Measurements from ENCODE around the gene CHGA.

DNA sequence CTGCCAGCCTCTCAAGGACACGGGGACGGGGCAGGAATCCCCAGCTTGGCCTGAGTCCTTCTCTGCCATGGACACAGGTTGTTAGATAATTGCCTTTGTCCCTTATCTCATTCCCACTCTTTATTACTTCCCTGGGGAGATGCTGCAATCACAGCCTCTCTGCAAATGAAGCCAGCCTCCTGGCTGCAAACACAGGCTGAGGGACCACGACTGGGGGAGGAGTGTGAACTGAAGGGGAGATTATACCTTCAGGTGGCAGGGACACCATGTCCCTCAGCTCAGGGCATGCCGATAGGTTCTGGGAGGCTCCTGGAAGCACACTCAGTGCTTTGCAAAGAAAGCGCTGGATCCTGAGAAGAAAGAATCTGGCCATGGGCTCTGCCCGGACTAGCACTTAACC is 16.1 kb upstream of the CHGA start:
- TF ChIP-seq, protein P1, sequence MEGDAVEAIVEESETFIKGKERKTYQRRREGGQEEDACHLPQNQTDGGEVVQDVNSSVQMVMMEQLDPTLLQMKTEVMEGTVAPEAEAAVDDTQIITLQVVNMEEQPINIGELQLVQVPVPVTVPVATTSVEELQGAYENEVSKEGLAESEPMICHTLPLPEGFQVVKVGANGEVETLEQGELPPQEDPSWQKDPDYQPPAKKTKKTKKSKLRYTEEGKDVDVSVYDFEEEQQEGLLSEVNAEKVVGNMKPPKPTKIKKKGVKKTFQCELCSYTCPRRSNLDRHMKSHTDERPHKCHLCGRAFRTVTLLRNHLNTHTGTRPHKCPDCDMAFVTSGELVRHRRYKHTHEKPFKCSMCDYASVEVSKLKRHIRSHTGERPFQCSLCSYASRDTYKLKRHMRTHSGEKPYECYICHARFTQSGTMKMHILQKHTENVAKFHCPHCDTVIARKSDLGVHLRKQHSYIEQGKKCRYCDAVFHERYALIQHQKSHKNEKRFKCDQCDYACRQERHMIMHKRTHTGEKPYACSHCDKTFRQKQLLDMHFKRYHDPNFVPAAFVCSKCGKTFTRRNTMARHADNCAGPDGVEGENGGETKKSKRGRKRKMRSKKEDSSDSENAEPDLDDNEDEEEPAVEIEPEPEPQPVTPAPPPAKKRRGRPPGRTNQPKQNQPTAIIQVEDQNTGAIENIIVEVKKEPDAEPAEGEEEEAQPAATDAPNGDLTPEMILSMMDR (IDR thresholded peaks at IDR 0.05; ENCODE audit: borderline replicate concordance, extremely low read depth, low read length, poor library complexity, severe bottlenecking) = no peak
- TF ChIP-seq EZH2 (IDR thresholded peaks at IDR 0.05; ENCODE audit: borderline replicate concordance, low read depth, low read length, severe bottlenecking) = no peak

All from DND-41 (cell line).